H9 (cell line): ENCODE results near the gene RASGRF2. TPM values are rescaled to one million over a fixed set of nuclear protein-coding genes. Genes with fewer than 3 reads are reported as not detected.

ENCODE experiments used
- DNase-seq: peaks from one replicate; pipeline ENCODE4 v3.0.0-alpha.2; 2017
- H2AFZ ChIP-seq: one replicate; pipeline ENCODE4 v1.6.1; 2013; ENCODE audit warnings: mild to moderate bottlenecking, low read length, control low read depth, moderate library complexity
- H2AK5ac ChIP-seq: 2 replicates; pipeline ENCODE4 v1.6.1; 2013; ENCODE audit warnings: low read length, control low read depth, mixed read lengths; ENCODE audit not compliant: insufficient read length
- H2BK120ac ChIP-seq: one replicate; pipeline ENCODE4 v1.6.1; 2013; ENCODE audit warnings: low read depth, mild to moderate bottlenecking, low read length, control low read depth, inconsistent platforms; ENCODE audit not compliant: poor library complexity, severe bottlenecking
- H2BK12ac ChIP-seq: 2 replicates; pipeline ENCODE4 v1.6.1; 2013; ENCODE audit warnings: low read length, control low read depth, mixed read lengths, low read depth; ENCODE audit not compliant: insufficient read length
- H2BK15ac ChIP-seq: 2 replicates; pipeline ENCODE4 v1.6.1; 2013; ENCODE audit warnings: low read depth, low read length, control low read depth
- H2BK20ac ChIP-seq: one replicate; pipeline ENCODE4 v1.6.1; 2013; ENCODE audit warnings: low read depth, mild to moderate bottlenecking, low read length, control low read depth, inconsistent platforms; ENCODE audit not compliant: poor library complexity, severe bottlenecking
- H2BK5ac ChIP-seq: 2 replicates; pipeline ENCODE4 v1.6.1; 2013; ENCODE audit warnings: low read length, control low read depth, mixed read lengths; ENCODE audit not compliant: insufficient read length
- H3K14ac ChIP-seq: 2 replicates; pipeline ENCODE4 v1.6.1; 2013; ENCODE audit warnings: low read length, control low read depth; ENCODE audit not compliant: insufficient read depth
- H3K18ac ChIP-seq: 2 replicates; pipeline ENCODE4 v1.6.1; 2013; ENCODE audit warnings: low read depth, mild to moderate bottlenecking, mixed read lengths, low read length, control low read depth; ENCODE audit not compliant: insufficient read length
- H3K23ac ChIP-seq: 2 replicates; pipeline ENCODE4 v1.6.1; 2013; ENCODE audit warnings: low read length, control low read depth, mixed read lengths, low read depth; ENCODE audit not compliant: insufficient read length
- H3K23me2 ChIP-seq: 2 replicates; pipeline ENCODE4 v1.6.1; 2013; ENCODE audit warnings: low read depth, mild to moderate bottlenecking, mixed read lengths, low read length, control low read depth; ENCODE audit not compliant: insufficient read length, poor library complexity, severe bottlenecking
- H3K27ac ChIP-seq: 2 replicates; pipeline ENCODE4 v1.5.1; 2013; ENCODE audit warnings: low read length, control low read depth, mixed read lengths, low read depth; ENCODE audit not compliant: insufficient read length
- H3K27me3 ChIP-seq: 2 replicates; pipeline ENCODE4 v1.6.1; 2013; ENCODE audit warnings: low read length, control low read depth, inconsistent platforms; ENCODE audit not compliant: insufficient read depth
- H3K4ac ChIP-seq: 2 replicates; pipeline ENCODE4 v1.6.1; 2013; ENCODE audit warnings: low read depth, mild to moderate bottlenecking, control low read depth, inconsistent platforms, low read length, moderate library complexity
- H3K4me1 ChIP-seq: 2 replicates; pipeline ENCODE4 v1.6.1; 2013; ENCODE audit warnings: low read length, control low read depth, inconsistent platforms; ENCODE audit not compliant: insufficient read depth
- H3K4me2 ChIP-seq: 2 replicates; pipeline ENCODE4 v1.6.1; 2013; ENCODE audit warnings: low read length, control low read depth, mixed read lengths; ENCODE audit not compliant: insufficient read length, insufficient read depth
- H3K56ac ChIP-seq: 2 replicates; pipeline ENCODE4 v1.6.1; 2013; ENCODE audit warnings: low read depth, mild to moderate bottlenecking, mixed read lengths, low read length, control low read depth; ENCODE audit not compliant: insufficient read length
- H3K79me1 ChIP-seq: 2 replicates; pipeline ENCODE4 v1.6.1; 2013; ENCODE audit warnings: low read depth, mild to moderate bottlenecking, moderate library complexity, low read length, control low read depth, inconsistent platforms; ENCODE audit not compliant: insufficient read depth, poor library complexity, severe bottlenecking
- H3K79me2 ChIP-seq: 2 replicates; pipeline ENCODE4 v1.6.1; 2013; ENCODE audit warnings: low read length, control low read depth, inconsistent platforms; ENCODE audit not compliant: insufficient read depth
- H3K9ac ChIP-seq: 2 replicates; pipeline ENCODE4 v1.6.1; 2013; ENCODE audit warnings: low read length, control low read depth, mixed read lengths; ENCODE audit not compliant: insufficient read length; ENCODE audit errors: extremely low read depth
- H3K9me3 ChIP-seq: one replicate; pipeline ENCODE4 v1.6.1; 2013; ENCODE audit warnings: low read depth, low read length, inconsistent platforms; ENCODE audit not compliant: control insufficient read depth
- H3T11ph ChIP-seq: one replicate; pipeline ENCODE4 v1.6.1; 2013; ENCODE audit warnings: mild to moderate bottlenecking, low read length, control low read depth, inconsistent platforms
- H4K20me1 ChIP-seq: one replicate; pipeline ENCODE4 v1.6.1; 2013; ENCODE audit not compliant: control insufficient read depth, insufficient read length, insufficient read depth
- H4K5ac ChIP-seq: 2 replicates; pipeline ENCODE4 v1.6.1; 2013; ENCODE audit warnings: low read depth, mild to moderate bottlenecking, mixed read lengths, low read length, control low read depth; ENCODE audit not compliant: insufficient read length
- H4K8ac ChIP-seq: replicated peaks from 2 replicates; pipeline ENCODE4 v1.6.1; 2013; ENCODE audit warnings: low read length, control low read depth, mixed read lengths, low read depth; ENCODE audit not compliant: insufficient read length
- H4K91ac ChIP-seq: 2 replicates; pipeline ENCODE4 v1.6.1; 2013; ENCODE audit warnings: low read depth, mild to moderate bottlenecking, moderate library complexity, mixed read lengths, low read length, control low read depth; ENCODE audit not compliant: insufficient read length
- H3K27ac Mint-ChIP-seq, 3 experiments: 2 replicates in 2 of 3; 3 replicates in 1 of 3; pipeline ENCODE4 v1.8.0; 2020 to 2021; ENCODE audit warnings: mixed read lengths in 3 of 3, mild to moderate bottlenecking in 1 of 3, moderate library complexity in 1 of 3
- H3K27me3 Mint-ChIP-seq: 2 replicates; pipeline ENCODE4 v1.8.0; 2021; ENCODE audit warnings: low read depth, mild to moderate bottlenecking, moderate library complexity, mixed read lengths
- H3K36me3 Mint-ChIP-seq, 3 experiments: 2 replicates in 2 of 3; 3 replicates in 1 of 3; pipeline ENCODE4 v1.8.0; 2020 to 2021; ENCODE audit warnings: low read depth in 3 of 3, mixed read lengths in 3 of 3; ENCODE audit not compliant: insufficient read depth in 1 of 3
- H3K4me1 Mint-ChIP-seq, 2 experiments: 2 replicates each; pipeline ENCODE4 v1.8.0; 2020; ENCODE audit warnings: mixed read lengths in 2 of 2
- H3K4me3 Mint-ChIP-seq, 2 experiments: 2 replicates in 1 of 2; 3 replicates in 1 of 2; pipeline ENCODE4 v1.8.0; 2020 to 2021; ENCODE audit warnings: mild to moderate bottlenecking in 2 of 2, mixed read lengths in 2 of 2, moderate library complexity in 1 of 2
- H3K9me3 Mint-ChIP-seq, 2 experiments: 2 replicates in 1 of 2; 3 replicates in 1 of 2; pipeline ENCODE4 v1.8.0; 2020; ENCODE audit warnings: mild to moderate bottlenecking in 2 of 2, mixed read lengths in 2 of 2, moderate library complexity in 1 of 2
- CTCF ChIP-seq: fragments of 200-600 bp; sonication (generic); conservative IDR thresholded peaks from 3 replicates; pipeline ENCODE4 v1.8.0; 2021; ENCODE audit warnings: antibody characterized with exemption, mild to moderate bottlenecking
- WGBS: extraction: QIAGEN DNeasy Blood & Tissue Kit; methylation state at CpG from one replicate; pipeline ENCODE4 v1.1.7; 2013; ENCODE audit warnings: missing lambda C conversion rate, low lambda C conversion rate, mixed read lengths; ENCODE audit not compliant: insufficient read length; ENCODE audit errors: extremely low coverage; 5-methylcytosine and 5-hydroxymethylcytosine counted together
- total RNA-seq: library from RNA; stranded (reverse); gene quantifications from 2 replicates; pipeline ENCODE4 v1.2.1, GENCODE V29; 2021

RASGRF2 gene
- total RNA-seq, 1 experiment from 2014 or later = 13.5 TPM

- Histone ChIP-seq H3K4me1 (no peaks in the 10 kb centered on the region), H3K9ac (no peak overlapping the region), H2BK120ac (no peak overlapping the region), H2AFZ (no peak overlapping the region), H3K9me3 (no peaks in the 10 kb centered on the region), H3K23me2 (no peaks in the 10 kb centered on the region), H3K27ac (no peak overlapping the region), H4K20me1 (no peaks in the 10 kb centered on the region), H3K4ac (no peak overlapping the region), H2BK12ac (no peak overlapping the region), H4K8ac (no peak overlapping the region), H3K79me2 (no peaks in the 10 kb centered on the region), H3K27me3 (no peaks in the 10 kb centered on the region), H2AK5ac (no peak overlapping the region), H3K4me2 (no peak overlapping the region), H3K14ac (no peak overlapping the region), H3T11ph (no peak overlapping the region), H2BK5ac (no peak overlapping the region), H4K91ac (no peak overlapping the region), H3K56ac (no peak overlapping the region), H4K5ac (no peak overlapping the region), H3K18ac (no peak overlapping the region), H3K23ac (no peak overlapping the region), H2BK15ac (no peak overlapping the region), H2BK20ac (no peak overlapping the region), H3K79me1 (no peaks in the 10 kb centered on the region)
- 0 out of 7 replicates have a peak overlapping the region, but pooled peaks of 1 of the 3 experiments have one; percentile 1 for H3K27ac Mint-ChIP-seq
- no peak for DNase-seq
- no peak for TF ChIP-seq CTCF
- H3K36me3 Mint-ChIP-seq = 0 out of 7 replicates have a peak, but pooled peaks cover 0 to 2% (median 0%) of the 10 kb centered on the region in 3 experiments
- no peak overlapping the region for H3K4me3 Mint-ChIP-seq
- H3K27me3 Mint-ChIP-seq = no peaks in the 10 kb centered on the region
- no peaks in the 10 kb centered on the region for H3K9me3 Mint-ChIP-seq
- peaks cover 4 to 7% of the 10 kb centered on the region in 2 experiments; a peak in 2 of 4 replicates for H3K4me1 Mint-ChIP-seq
- WGBS = 100% methylated on average over 1 of the region's 5 CpGs
Observed at GRCh38 chr5:81121273-81121672, 161.1 kb downstream of the RASGRF2 start.
